Mammary epithelial cell (primary cell): ENCODE results near the gene CASKIN1.

Experiments used
- CTCF ChIP-seq, 2 donors: IDR thresholded peaks in 1 of 2; conservative IDR thresholded peaks in 1 of 2; 2 replicates each; pipeline ENCODE4 v1.5.1; 2011 to 2012; ENCODE audit warnings: inconsistent platforms in 2 of 2, low read length in 2 of 2, mild to moderate bottlenecking in 2 of 2, control low read depth in 1 of 2, low read depth in 1 of 2; ENCODE audit not compliant: insufficient read depth in 1 of 2; ENCODE audit errors: extremely low read depth in 1 of 2
- EZH2 ChIP-seq: IDR thresholded peaks from 2 replicates; pipeline ENCODE4 v1.6.1; 2012; ENCODE audit warnings: low read length, inconsistent platforms, borderline replicate concordance

- TF ChIP-seq CTCF (conservative IDR thresholded peaks at IDR 0.05 in 1 of 2, IDR thresholded peaks at IDR 0.05 in 1 of 2; ENCODE audit: extremely low read depth in 1 of 2, insufficient read depth in 1 of 2, low read depth in 1 of 2, low read length in 2 of 2), result no peak
- no peak for TF ChIP-seq EZH2
These were observed 641 bp upstream of the CASKIN1 start for GRCh38 chr16:2196981-2197511.
